ENCODE results near the gene FOXA1. TPM values are rescaled to one million over a fixed set of nuclear protein-coding genes. Genes with fewer than 3 reads are reported as not detected.

FOXA1 gene
- total RNA-seq, 4 donors from 2014 or later = not detected

DNA sequence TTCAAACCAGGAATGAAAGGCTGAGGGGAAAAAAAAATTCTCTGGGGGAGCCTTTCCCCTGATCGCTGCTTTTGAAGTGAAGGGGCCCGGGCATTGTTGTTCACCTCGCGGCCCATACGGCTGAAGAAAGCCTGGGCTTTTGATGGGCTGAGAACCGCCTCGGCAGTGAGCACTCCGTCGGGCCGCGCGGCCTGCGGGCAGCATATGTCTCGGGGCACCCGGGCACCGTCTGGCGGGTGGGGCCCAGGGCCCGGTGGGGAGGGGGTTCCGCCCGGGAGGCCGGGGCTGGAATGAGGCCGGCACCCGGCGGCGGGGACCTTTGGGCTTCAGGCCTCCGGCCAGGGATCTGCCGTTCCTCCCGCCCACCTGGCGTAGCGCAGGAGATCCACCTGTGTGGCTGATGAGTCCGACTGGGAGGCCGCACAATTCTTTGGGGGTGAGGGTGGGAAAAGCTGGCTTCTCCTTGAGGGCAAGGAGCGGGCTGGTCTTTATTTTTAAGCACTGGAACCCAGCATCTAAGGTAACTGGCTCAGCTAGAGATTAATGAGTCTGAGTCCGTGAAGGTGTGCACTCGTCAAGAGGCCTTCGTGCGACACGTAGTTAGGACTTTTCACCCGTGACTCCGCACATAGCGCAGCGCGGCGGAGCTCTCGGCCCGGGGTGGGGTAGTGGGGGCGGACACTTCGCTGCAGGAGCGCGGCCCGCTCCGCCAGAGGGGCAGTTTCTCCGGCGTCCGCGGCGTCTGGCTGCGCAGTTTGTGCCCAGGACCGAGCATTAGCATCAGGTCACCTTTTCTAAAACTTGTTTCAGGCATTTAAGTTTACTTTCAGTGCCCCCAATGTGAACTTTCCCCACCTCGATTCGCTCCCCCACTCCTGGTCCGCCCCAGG lies 10.6 kb downstream of the FOXA1 start:
- Histone ChIP-seq H3K27me3 (peaks cover 19 to 60% of the 10 kb centered on the region in 2 donors), H3K27ac (no peak overlapping the region)

DNA sequence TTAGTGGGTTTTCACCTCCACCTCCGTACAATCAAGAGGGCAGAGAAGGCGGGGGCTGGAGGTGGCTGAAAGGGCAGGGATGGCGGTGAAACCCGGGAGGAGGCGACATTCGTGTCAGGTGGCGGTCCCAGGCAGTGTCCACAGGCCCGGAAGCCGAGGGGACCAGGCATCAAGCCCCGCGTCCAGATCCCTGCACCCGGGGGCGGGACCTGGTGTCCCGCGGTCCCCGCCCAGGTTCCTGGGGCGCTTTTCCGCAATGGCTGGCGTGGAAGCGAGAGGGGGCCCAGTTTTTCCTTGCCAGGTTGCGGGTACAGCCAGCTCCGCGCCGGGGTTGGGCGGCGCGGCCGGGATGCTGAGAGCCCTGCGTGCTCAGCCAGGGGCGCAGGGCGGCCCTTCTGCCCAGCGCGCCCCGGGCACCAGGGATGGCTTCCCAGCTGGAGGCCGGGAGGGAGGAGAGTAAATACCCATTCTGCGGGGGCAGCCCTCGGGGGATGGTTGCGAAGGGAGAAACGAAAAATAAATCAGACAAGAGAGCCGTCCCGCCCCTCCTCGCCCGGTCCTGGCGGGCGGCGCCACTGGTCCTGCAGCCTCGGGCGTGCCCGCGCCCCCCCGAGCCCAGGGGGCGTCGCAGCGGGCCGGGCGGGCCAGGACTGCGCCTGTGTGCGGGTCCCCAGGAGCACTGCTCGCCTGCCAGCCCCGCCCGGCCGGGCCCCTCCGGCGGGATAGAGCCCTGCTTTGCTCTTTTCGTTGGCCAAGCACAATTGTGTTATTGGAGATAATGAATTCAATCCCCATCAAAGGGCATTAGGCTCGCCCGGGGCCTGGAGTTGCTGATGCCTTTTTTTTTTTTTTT lies 11.5 kb downstream of the FOXA1 start:
- intact Hi-C loops (cut with DNase I; ENCODE audit: low total_unique reads) = no loop called here
- Histone ChIP-seq H3K4me3 (no peak overlapping the region), H3K27ac (no peak overlapping the region), H3K9me3 (no peaks in the 10 kb centered on the region), H3K27me3 (peaks cover 14 to 51% of the 10 kb centered on the region in 2 donors), H3K4me1 (peaks cover 0 to 7% of the 10 kb centered on the region in 2 donors), H3K36me3 (no peaks in the 10 kb centered on the region)
- DNase-seq = no peak
- TF ChIP-seq, protein P1, sequence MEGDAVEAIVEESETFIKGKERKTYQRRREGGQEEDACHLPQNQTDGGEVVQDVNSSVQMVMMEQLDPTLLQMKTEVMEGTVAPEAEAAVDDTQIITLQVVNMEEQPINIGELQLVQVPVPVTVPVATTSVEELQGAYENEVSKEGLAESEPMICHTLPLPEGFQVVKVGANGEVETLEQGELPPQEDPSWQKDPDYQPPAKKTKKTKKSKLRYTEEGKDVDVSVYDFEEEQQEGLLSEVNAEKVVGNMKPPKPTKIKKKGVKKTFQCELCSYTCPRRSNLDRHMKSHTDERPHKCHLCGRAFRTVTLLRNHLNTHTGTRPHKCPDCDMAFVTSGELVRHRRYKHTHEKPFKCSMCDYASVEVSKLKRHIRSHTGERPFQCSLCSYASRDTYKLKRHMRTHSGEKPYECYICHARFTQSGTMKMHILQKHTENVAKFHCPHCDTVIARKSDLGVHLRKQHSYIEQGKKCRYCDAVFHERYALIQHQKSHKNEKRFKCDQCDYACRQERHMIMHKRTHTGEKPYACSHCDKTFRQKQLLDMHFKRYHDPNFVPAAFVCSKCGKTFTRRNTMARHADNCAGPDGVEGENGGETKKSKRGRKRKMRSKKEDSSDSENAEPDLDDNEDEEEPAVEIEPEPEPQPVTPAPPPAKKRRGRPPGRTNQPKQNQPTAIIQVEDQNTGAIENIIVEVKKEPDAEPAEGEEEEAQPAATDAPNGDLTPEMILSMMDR (IDR thresholded peaks at IDR 0.05) = no peak
- no peak for TF ChIP-seq POLR2A (IDR thresholded peaks at IDR 0.05)

More for the DNA sequence above, 10.6 kb downstream of the FOXA1 start:
- H3K9me3 ChIP-seq = no peaks in the 10 kb centered on the region
- peaks cover 0 to 7% of the 10 kb centered on the region in 2 donors for H3K4me1 ChIP-seq
- H3K4me3 ChIP-seq = no peak overlapping the region
- H3K36me3 ChIP-seq = no peaks in the 10 kb centered on the region
- no peak for DNase-seq
- no peak for TF ChIP-seq POLR2A (IDR thresholded peaks at IDR 0.05)
- TF ChIP-seq, protein P1 (IDR thresholded peaks at IDR 0.05) = no peak
- intact Hi-C loops (cut with DNase I; ENCODE audit: low total_unique reads) = no loop called here

DNA sequence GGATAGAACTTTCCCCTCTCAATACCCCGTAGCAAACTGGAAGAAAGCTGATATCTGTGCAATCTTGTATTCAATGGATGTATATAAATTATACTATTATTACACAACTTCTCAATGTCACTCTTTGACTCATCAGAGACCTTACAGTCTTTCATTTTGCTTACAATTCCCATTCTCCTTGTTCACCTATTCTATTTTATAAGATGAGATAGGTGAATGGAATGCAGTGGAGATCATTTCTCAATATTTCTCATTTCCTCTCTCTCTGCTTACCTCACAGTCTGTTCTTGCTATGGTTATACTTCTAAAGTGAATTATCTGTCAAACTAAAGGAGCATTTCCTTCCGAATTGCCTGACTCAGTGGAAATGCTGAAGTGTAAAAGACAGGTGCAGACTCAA lies 14.9 kb downstream of the FOXA1 start:
- H3K9me3 ChIP-seq = no peaks in the 10 kb centered on the region
- H3K4me1 ChIP-seq = peaks cover 0 to 7% of the 10 kb centered on the region in 2 donors
- DNase-seq = no peak
- no peaks in the 10 kb centered on the region for H3K36me3 ChIP-seq
- H3K4me3 ChIP-seq = no peak overlapping the region
- intact Hi-C loops (cut with DNase I; ENCODE audit: low total_unique reads) = no loop called here
- peaks cover 4 to 18% of the 10 kb centered on the region in 2 donors for H3K27me3 ChIP-seq
- TF ChIP-seq, protein P1 (IDR thresholded peaks at IDR 0.05) = no peak
- TF ChIP-seq POLR2A (IDR thresholded peaks at IDR 0.05) = no peak
- no peak overlapping the region for H3K27ac ChIP-seq

DNA sequence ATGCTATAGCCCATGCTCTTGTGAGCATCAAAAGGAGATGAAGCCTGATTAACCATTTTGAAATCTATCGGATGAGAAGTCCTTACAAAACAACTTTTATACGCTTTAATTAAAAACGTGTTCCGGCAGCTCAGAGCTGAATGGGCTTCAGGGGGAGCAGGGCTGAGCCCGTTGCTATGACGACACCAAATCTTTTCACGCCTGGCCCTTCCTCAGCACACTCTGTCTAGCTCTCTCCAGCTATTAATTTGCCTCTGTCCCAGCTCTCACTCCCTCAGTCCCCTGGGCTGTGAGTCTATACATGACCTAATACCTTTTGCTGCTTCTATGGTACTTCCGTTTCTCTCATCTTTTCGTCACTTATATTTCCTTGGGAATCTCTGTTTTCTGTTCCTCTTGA lies 15.8 kb downstream of the FOXA1 start:
- no peak overlapping the region for H3K27ac ChIP-seq
- H3K4me3 ChIP-seq = no peak overlapping the region
- intact Hi-C loops (cut with DNase I; ENCODE audit: low total_unique reads) = no loop called here
- no peaks in the 10 kb centered on the region for H3K9me3 ChIP-seq
- H3K27me3 ChIP-seq = peaks cover 0 to 9% of the 10 kb centered on the region in 2 donors
- peaks cover 0 to 7% of the 10 kb centered on the region in 2 donors for H3K4me1 ChIP-seq
- no peaks in the 10 kb centered on the region for H3K36me3 ChIP-seq
- TF ChIP-seq, protein P1 (IDR thresholded peaks at IDR 0.05) = no peak
- no peak for TF ChIP-seq POLR2A (IDR thresholded peaks at IDR 0.05)
- DNase-seq = no peak

Measured in uterus (tissue), 4 donors.